Stimulated activated CD4-positive, alpha-beta T cell treated with anti-CD3 and anti-CD28 coated beads, Interleukin-1b, Interleukin-23, amount 100 ng/mL, for 24 hours (primary cell): ENCODE measurements around the gene TMEM203.

ENCODE experiments used
- DNase-seq, 4 experiments: peaks; one replicate each; pipeline ENCODE4 v3.0.0-alpha.2; 2020; ENCODE audit warnings: low read depth in 4 of 4, low spot score in 1 of 4

Gene TMEM203

DNA sequence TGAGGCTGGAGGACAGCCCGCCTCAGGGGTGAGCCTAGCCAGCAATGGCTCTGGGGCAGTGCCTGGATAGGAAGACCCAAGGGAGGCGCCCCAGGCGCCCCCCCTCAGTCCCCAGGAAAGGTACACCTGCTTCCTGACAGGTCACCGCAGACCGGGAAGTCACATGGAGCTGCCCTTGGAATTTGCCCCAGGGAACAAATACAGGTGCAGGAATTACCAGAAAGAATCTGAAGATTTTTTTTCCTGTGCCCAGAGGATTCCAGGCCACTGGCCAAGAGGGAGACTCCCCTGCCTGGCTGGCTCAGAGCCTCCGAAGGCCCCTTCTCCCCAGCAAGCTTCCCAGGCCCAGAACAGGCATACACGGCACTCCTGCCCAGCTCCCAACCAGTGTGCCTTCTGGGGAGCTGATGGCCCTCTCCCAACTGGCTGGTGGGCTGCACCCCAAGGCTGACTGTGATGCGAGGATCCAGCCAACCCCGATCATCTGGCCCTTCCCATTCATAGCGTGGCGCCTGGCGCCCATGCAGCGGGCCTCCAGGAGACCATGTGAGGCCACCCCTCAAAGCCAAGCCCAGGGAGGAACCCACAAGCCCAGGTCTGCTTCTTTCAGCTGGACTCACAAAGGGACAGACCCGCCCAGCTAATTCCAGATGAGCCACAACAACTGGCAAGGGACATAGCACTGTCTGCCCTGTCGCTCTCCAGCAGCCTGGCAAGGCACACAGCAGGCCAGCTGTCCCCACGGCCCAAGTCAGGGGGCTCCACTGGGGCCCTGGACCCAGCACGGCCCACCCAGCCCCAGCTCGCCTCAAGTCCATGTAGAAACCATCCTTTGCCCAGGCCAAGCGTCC is 7.2 kb downstream of the TMEM203 start:
- DNase-seq: no peak

DNA sequence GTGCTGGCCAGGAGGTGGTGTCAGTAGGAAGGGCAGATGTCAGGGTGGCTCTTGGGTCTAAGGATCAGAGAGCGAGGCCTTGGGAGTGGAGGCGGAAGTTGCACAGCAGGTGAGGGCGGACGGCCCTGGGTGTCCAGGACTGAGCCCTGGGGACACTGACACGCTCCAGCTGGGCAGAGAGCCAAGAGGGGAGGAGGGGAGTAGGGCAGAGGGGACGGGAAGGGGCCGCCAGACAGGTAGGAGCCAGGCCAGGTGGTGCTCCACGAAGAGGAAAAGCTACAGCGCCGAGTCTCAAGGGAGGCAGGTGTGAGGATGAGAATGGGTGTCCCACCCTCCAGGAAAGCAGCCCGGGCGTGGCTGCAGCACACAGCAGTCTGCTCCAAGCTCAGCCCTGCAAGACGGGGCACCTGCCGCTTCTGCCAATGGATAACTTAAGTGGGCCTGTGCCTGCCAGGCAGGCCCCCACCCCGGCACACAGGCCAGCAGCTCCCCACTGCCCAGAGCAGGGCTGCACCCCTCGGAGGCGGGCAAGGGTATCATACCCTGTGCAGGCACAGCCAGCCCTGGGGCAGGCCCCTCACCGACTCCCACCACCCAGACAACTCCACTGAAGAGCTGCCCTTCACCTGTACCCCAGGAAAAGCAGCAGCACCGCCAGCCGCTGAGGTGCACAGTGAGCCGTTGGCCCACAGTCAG is 9.8 kb downstream of the TMEM203 start:
- DNase-seq: no peak

- DNase-seq: no peak
These were observed 10.5 kb downstream of the TMEM203 start for GRCh38 chr9:137194909-137195308.

DNA sequence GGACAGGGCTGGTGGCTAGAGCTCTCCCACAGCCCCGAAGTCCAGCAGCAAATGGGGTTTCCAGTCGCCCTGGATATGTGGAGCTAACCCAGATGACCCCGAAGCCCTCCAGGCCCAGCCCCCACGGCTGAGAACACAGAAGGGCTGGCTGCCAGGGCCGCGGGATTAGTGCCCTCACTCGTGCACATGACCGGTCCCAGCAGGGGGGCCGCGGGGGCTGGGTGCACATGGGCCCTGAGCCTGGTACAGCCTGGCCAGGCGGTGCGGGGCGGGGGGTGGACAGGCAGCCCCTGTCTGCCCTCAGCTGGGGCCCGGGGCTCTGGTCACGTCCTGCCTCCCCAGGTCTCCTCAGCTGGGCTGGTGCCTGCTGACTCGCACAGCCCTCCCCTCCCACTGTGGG is 11.1 kb downstream of the TMEM203 start:
- no peak for DNase-seq

GRCh38 chr9:137193771-137194170 is 11.7 kb downstream of the TMEM203 start:
- no peak for DNase-seq

DNA sequence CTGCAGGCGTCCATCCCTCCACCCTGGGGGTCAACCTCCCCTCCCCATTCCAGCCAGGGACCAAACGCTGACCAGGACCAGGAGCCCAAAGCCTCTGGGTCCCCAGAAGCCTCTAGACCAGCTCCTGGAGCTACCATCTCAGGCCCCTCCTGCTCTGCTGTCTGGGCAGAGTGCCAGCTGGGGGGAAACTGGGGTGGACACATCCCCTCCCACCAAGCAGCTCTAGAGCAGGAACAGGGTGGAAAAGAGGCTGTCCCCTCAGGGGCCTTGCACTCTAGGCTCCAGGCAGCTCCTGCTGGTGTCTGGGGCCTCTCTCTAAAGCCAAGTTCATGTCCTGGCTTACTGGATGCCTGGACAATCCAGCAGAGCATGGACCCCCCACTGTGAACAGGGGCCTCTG is 12.6 kb downstream of the TMEM203 start:
- DNase-seq: no peak

- DNase-seq: no peak
These were observed 13.0 kb downstream of the TMEM203 start for GRCh38 chr9:137192448-137192780.

DNA sequence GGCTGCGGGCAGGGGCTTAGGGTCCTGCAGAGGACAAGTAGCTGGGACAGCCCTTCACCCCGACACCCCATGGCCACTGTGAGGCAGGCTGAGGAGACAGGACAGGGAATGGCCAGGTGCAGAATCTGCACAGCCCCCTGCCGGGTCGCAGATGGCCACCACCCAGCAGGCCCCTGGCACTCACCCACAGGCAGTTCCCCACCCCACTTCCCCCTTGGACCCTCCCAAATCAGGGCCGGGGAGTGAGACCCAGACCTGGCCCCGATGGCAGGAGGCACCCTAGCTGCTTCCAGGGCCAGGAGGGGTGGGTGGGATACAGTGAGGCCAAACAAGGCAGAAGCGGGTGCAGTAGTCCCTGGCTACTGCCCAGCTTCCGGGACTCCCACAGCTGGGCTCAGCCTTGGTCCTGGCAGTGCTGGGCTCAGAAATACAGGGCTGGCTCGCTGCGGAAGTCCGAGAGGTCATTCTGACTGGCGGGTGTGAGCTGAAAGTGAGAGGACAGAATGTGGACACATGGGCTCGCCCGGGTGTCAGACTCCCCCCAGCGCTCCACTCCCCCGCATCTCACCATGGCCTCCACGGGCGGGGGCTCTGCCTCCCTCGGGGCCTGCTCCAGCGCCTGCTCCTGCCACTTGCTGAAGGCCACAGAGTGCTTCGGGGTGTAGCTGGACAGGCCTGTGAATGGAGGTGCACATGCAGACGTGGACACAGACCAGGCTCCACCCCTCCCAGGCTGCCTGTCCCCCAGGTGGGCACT is 13.6 kb downstream of the TMEM203 start:
- DNase-seq: no peak

DNA sequence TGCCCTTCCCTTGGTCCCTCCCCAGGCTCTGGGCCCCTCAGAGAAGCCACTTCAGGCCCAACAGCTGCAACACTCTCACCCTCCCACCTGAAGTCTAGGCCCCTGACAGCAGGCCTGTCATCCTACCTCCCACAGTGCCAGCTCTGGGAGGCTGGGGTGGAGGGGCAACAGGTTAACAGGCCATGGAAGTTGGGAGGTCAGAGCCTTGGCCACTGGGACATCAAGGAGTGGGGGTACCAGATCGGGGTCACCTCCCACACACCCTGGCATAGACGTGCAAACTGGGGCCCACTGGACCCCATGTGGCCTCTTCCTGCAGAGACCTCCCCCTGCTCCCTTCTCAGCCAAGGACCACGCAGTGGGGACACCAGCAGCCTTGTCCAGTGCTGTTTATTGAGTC is 14.2 kb downstream of the TMEM203 start:
- DNase-seq: no peak

- DNase-seq: no peak
These were observed 15.1 kb downstream of the TMEM203 start for GRCh38 chr9:137190315-137190856.

DNA sequence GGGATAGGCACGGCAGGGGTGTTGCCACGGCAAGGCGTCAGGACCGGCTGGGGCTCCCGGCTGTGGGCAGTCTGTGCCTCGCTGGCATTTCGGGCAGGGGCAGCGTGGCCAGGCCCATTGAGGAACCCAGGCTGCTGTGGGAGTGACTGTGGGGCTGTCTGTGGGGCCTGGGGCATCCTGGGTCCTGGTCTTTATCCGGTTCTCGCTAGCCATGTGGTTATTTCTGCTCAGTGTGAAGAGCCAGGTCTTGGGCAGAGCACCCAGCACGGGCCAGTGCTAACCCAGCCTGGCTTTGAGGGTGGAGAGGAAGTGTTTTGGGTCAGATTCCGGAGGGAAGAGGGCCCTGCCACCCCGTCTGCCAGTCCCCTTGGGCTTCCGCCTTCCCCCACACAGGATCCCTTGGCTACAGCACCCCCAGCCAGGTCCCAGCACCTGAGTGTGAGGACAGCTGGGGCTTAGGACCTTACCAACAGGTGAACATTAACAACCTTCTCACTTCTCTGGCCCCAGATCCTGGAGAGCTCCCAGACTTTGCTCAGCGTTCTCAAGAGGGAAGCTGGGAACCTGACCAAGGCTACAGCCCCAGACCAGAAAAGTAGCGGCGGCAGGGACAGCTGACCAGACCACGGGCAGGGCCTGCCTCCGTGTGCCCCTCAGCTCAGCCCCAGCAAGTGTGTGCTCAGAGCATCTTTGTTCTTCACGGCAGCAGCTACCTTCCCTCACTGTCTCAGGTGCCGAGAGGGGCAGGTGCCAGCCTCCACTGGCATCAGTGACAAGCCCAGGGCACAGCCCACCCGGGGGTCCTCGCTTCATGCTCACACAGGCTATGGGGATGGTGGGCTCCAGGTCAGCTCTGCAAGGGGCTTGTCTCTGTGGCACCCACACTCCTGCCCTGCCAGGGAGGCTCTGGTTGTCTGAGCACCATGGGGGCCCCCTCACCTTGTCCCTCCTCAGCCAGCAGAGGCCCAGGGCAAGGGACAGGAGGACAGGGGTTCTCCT is 15.9 kb downstream of the TMEM203 start:
- no peak for DNase-seq

DNA sequence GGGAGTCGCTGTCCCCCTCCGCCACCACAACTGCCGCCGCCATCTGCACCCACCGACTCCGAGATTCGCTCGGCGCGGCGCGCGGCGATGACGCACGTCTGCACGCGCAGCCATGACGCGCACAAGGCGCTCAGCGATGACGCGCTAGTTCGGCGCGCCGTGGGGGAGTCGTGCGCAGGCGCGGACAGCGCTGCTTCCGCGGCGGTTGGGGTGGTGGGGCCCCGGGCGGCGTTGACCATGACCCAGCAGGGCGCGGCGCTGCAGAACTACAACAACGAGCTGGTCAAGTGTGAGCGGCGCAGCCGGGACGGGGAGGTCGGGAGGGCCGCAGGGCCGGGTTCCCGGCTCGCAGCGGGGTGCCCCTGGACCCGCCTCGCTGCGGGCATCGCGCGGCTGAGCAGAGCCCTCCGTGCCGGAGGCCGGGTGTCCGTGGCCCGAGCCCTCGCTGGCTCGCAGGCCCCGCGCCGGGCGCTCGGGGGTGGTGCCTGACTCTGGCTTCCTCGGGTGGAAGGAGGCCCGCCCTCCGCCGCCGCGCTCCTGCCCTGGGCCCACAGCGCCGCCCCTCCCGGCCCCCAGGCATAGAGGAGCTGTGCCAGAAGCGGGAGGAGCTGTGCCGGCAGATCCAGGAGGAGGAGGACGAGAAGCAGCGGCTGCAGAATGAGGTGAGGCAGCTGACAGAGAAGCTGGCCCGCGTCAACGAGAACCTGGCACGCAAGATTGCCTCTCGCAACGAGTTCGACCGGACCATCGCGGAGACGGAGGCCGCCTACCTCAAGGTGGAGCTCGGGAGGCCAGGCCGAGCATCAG is 16.8 kb downstream of the TMEM203 start, which contains the start of the genes ANAPC2 and SSNA1:
Gene ANAPC2 (minus strand): TSS at position 71 of the 807 bp plus-strand sequence. CDS start 28 bp downstream, at position 43.
Gene SSNA1 (plus strand): TSS at position 187 of the 807 bp plus-strand sequence. CDS start 51 bp downstream, at position 238.
- peak; percentile 88 to 93 (median 90) for DNase-seq

DNA sequence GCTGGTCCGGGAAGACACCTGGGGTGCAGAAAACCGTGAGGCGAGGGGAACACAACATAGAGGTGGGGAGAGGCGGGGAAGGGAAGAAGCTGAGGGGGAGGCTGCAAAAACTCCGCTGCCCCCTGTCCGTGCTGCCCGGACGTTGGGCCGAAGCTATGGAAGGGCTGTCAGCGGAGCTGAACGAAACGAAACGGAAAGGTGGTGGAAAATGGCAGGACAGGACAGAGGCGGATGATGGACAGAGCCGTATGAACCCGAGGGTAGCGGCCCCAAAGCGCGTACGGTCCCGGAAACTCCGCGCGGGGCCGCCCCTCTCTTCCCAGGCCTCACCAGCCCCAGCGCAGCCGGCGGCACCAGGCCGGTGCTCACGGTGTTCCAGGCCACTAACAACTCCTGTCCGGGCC is 17.4 kb downstream of the TMEM203 start:
- no peak for DNase-seq

GRCh38 chr9:137187386-137187785 is 18.1 kb downstream of the TMEM203 start:
- DNase-seq: no peak

DNA sequence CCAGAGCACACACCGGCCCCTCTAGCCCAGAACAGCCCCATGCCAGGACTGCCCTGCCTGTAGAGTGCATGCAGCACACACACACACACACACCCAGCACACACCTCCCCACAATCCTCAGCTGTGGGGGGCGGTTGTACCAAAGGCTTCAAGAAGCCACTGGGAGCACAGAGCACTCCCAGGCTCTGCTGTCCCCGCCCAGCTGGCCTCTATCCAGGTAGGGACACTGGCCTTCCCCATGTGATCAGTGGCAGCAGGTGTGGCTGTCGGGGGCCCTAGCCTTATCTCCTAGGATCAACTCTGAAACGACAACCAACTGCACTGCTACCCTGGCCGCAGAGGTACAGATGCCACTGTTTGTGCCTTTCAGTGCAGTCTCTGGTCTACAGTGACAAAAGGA is 19.1 kb downstream of the TMEM203 start:
- DNase-seq: no peak

GRCh38 chr9:137185921-137186320 is 19.5 kb downstream of the TMEM203 start:
- no peak for DNase-seq

GRCh38 chr9:137184881-137185660 is 20.4 kb downstream of the TMEM203 start:
- no peak for DNase-seq

- DNase-seq: no peak
These were observed 21.4 kb downstream of the TMEM203 start for GRCh38 chr9:137183980-137184595.
